ENCODE measurements around the gene RRP1B. TPM values are rescaled to one million over a fixed set of nuclear protein-coding genes. Genes with fewer than 3 reads are reported as not detected.

RRP1B gene
- total RNA-seq, 1 experiment from 2014 or later, result 44.2 TPM

DNA sequence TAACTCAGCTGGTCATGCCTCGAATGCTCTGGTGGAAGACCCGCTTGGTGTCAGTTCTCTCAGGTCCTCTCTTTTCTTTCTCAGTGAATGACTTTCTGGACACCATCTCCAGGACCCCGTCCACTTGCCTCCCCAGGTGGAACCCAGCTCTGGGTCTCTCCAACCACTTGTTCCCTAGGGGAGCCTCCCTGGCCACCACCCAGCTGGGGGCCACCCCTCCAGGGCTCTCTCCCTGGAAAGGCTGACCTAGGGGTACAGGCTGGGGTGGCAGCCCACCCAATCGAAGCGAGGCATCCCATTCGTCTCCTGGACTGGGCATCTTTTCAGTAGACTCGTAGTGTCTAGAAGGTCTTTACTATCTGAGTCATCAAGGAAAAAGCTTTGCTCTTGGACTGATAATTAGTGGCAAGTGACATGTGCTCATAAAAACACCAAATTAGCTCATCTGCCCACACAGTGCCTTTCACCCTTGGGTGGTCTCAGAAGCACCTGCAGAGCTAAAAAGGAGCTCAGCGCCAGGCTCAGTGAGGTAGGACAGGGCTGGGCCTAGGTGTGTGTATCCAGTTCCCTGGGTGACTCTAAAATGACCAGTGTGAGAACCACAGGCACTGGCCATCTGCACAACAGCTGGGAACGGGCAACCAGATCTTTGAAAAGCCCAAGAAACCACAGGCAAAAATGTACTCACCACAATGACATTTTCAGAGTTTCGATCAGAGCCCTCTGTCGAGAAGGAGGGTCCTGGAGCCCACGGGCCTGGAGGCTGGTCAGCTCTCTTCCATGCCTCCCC lies 57.2 kb downstream of the RRP1B start:
- Histone ChIP-seq H3K9ac (ENCODE audit: low read length) (no peak overlapping the region), H3K27ac (ENCODE audit: low read length) (no peak overlapping the region), H2AFZ (ENCODE audit: low read length) (no peak overlapping the region), H3K4me2 (ENCODE audit: low read length) (no peak overlapping the region), H3K9me2 (replicated peaks; ENCODE audit: low read length) (no peaks in the 10 kb centered on the region), H3K36me3 (ENCODE audit: low read depth, low read length) (0 out of 2 replicates have a peak, but pooled peaks cover 2% of the 10 kb centered on the region), H4K20me1 (ENCODE audit: low read length) (peaks cover 21% of the 10 kb centered on the region), H3F3A (ENCODE audit: low read length, unreplicated experiment) (peaks cover 9% of the 10 kb centered on the region), H3K4me1 (ENCODE audit: insufficient read depth, low read length) (peaks cover 35% of the 10 kb centered on the region), H3K9me3 (ENCODE audit: low read length) (no peaks in the 10 kb centered on the region), H3K4me3 (ENCODE audit: low read length) (no peak overlapping the region), H3K79me2 (ENCODE audit: low read length) (peaks cover 31% of the 10 kb centered on the region), H3K27me3 (ENCODE audit: low read length) (no peaks in the 10 kb centered on the region)
- intact Hi-C loops (cut with micrococcal nuclease), result no loop called here
- ATAC-seq, result no peak
- no TSS peak for BruUV-seq (replicated peaks)
- no peak for TF ChIP-seq EZH2 (IDR thresholded peaks at IDR 0.05; ENCODE audit: low read length, unreplicated experiment)
- TF ChIP-seq, protein P1, sequence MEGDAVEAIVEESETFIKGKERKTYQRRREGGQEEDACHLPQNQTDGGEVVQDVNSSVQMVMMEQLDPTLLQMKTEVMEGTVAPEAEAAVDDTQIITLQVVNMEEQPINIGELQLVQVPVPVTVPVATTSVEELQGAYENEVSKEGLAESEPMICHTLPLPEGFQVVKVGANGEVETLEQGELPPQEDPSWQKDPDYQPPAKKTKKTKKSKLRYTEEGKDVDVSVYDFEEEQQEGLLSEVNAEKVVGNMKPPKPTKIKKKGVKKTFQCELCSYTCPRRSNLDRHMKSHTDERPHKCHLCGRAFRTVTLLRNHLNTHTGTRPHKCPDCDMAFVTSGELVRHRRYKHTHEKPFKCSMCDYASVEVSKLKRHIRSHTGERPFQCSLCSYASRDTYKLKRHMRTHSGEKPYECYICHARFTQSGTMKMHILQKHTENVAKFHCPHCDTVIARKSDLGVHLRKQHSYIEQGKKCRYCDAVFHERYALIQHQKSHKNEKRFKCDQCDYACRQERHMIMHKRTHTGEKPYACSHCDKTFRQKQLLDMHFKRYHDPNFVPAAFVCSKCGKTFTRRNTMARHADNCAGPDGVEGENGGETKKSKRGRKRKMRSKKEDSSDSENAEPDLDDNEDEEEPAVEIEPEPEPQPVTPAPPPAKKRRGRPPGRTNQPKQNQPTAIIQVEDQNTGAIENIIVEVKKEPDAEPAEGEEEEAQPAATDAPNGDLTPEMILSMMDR (conservative IDR thresholded peaks at IDR 0.05; ENCODE audit: low read depth, low read length), result no peak
- TF ChIP-seq EZH2phosphoT487 (IDR thresholded peaks at IDR 0.05; ENCODE audit: borderline replicate concordance, low read length), result no peak
- POLR2A ChIA-PET (ENCODE audit: unreplicated experiment), result no interaction called here
- DNase-seq, result no peak
- CTCF ChIA-PET, result no interaction called here

DNA sequence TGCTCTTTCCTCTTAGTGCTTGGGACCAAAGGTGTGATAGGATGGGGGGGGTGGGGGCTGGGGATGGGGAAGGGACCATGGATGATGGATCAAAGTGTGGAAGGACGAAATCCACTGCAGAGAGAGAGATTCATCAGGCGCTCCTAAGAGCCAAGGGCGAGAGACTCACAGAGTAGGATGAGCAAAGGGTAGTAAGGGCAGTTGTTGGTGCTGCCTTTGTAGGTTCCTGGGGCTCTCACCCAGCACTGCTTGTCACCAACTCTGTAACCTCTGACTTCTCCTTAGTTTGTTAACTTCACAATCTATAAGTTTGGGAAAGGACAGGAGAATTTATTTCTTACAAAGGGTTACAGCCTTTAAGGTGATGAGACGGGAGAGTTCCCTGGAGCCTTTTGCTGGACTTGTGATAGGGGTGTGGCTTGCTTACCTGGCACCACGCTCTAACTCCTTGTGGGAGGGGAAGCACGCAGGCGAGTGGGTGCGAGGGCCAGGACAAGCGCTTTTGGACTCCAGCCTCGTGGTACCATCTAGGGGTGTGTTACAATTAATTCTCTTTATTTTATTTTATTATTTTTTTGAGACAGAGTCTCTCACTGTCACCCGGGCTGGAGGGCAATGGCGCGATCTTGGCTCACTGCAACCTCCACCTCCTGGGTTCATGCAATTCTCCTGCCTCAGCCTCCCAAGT lies 58.0 kb downstream of the RRP1B start:
- peaks cover 28% of the 10 kb centered on the region for H4K20me1 ChIP-seq (ENCODE audit: low read length)
- TF ChIP-seq, protein P1 (conservative IDR thresholded peaks at IDR 0.05; ENCODE audit: low read depth, low read length), result no peak
- TF ChIP-seq EZH2 (IDR thresholded peaks at IDR 0.05; ENCODE audit: low read length, unreplicated experiment), result no peak
- no peak for TF ChIP-seq EZH2phosphoT487 (IDR thresholded peaks at IDR 0.05; ENCODE audit: borderline replicate concordance, low read length)
- DNase-seq (no peak), ATAC-seq (no peak)
- H3K4me1 ChIP-seq (ENCODE audit: insufficient read depth, low read length), result peaks cover 38% of the 10 kb centered on the region
- no peaks in the 10 kb centered on the region for H3K9me2 ChIP-seq (replicated peaks; ENCODE audit: low read length)
- H3K36me3 ChIP-seq (ENCODE audit: low read depth, low read length), result 0 out of 2 replicates have a peak, but pooled peaks cover 5% of the 10 kb centered on the region
- no peaks in the 10 kb centered on the region for H3K9me3 ChIP-seq (ENCODE audit: low read length)
- intact Hi-C loops (cut with micrococcal nuclease), result no loop called here
- no peaks in the 10 kb centered on the region for H3K27me3 ChIP-seq (ENCODE audit: low read length)
- no TSS peak for BruUV-seq (replicated peaks)
- H3K79me2 ChIP-seq (ENCODE audit: low read length), result peaks cover 38% of the 10 kb centered on the region
- no peak overlapping the region for H3K9ac ChIP-seq (ENCODE audit: low read length)
- H2AFZ ChIP-seq (ENCODE audit: low read length), result no peak overlapping the region
- H3K4me3 ChIP-seq (ENCODE audit: low read length), result no peak overlapping the region
- no peak overlapping the region for H3K27ac ChIP-seq (ENCODE audit: low read length)
- ChIA-PET POLR2A (ENCODE audit: unreplicated experiment) (no interaction called here), CTCF (no interaction called here)
- H3K4me2 ChIP-seq (ENCODE audit: low read length), result no peak overlapping the region
- peaks cover 9% of the 10 kb centered on the region for H3F3A ChIP-seq (ENCODE audit: low read length, unreplicated experiment)

Measured in PC-3 (cell line).